H1 (cell line): ENCODE results near the gene SLIRP. TPM values are rescaled to one million over a fixed set of nuclear protein-coding genes. Genes with fewer than 3 reads are reported as not detected.

Source experiments
- CTCF ChIA-PET: fragments of 300-600 bp; sonication (Branson Sonifier 250); formaldehyde crosslinking; loops from one replicate; lab custom pipeline; 2021; ENCODE audit not compliant: partially characterized antibody; lab: Charles Lee
- POLR2A ChIA-PET: fragments of 300-600 bp; sonication (Branson Sonifier 250); formaldehyde crosslinking; loops from one replicate; lab custom pipeline; 2021; ENCODE audit warnings: inconsistent platforms; ENCODE audit not compliant: partially characterized antibody; lab: Charles Lee
- DNase-seq, 2 experiments: peaks; one replicate each; pipeline versions ENCODE4 v3.0.0 to v3.0.0-alpha.2; 2010 to 2022; ENCODE audit warnings: low spot score in 2 of 2, low read depth in 1 of 2, mixed read lengths in 1 of 2
- FAIRE-seq: peaks from 2 replicates; lab custom pipeline; 2011; peaks lifted over from hg19 to GRCh38; lab: Jason Lieb, UNC
- H2AFZ ChIP-seq: 2 replicates; pipeline ENCODE4 v1.8.1; 2012; ENCODE audit warnings: low read length, inconsistent platforms
- H2AK5ac ChIP-seq: 2 replicates; pipeline ENCODE4 v1.6.1; 2013; ENCODE audit warnings: low read depth, low read length
- H2BK120ac ChIP-seq: replicated peaks from 2 replicates; pipeline ENCODE3; 2013; ENCODE audit warnings: low read depth, low read length, inconsistent platforms
- H2BK12ac ChIP-seq: 2 replicates; pipeline ENCODE4 v1.6.1; 2013; ENCODE audit warnings: low read depth, low read length
- H2BK15ac ChIP-seq: 2 replicates; pipeline ENCODE4 v1.6.1; 2013; ENCODE audit warnings: low read length
- H2BK20ac ChIP-seq: 2 replicates; pipeline ENCODE4 v1.6.1; 2013; ENCODE audit warnings: low read length
- H2BK5ac ChIP-seq: 2 replicates; pipeline ENCODE4 v1.6.1; 2013; ENCODE audit warnings: low read depth, low read length
- H3K14ac ChIP-seq: 2 replicates; pipeline ENCODE4 v1.6.1; 2013; ENCODE audit warnings: inconsistent platforms; ENCODE audit not compliant: insufficient read length
- H3K18ac ChIP-seq: 2 replicates; pipeline ENCODE4 v1.6.1; 2013; ENCODE audit warnings: low read length; ENCODE audit errors: extremely low read depth
- H3K23ac ChIP-seq: 2 replicates; pipeline ENCODE4 v1.6.1; 2013; ENCODE audit warnings: inconsistent platforms; ENCODE audit not compliant: insufficient read length
- H3K23me2 ChIP-seq: 2 replicates; pipeline ENCODE4 v1.6.1; 2013; ENCODE audit warnings: low read depth, low read length
- H3K27ac ChIP-seq: 2 replicates; pipeline ENCODE4 v1.6.1; 2011; ENCODE audit warnings: low read depth, low read length, inconsistent platforms
- H3K27me3 ChIP-seq, 4 experiments: replicated peaks in 1 of 4; 1 replicate in 1 of 4; 2 replicates in 3 of 4; pipeline versions ENCODE4 v1.6.1 to v1.8.1; 2011 to 2013; ENCODE audit warnings: low read length in 3 of 4, mild to moderate bottlenecking in 3 of 4, inconsistent platforms in 2 of 4, mixed read lengths in 2 of 4, moderate library complexity in 1 of 4; ENCODE audit not compliant: control insufficient read depth in 3 of 4, insufficient read depth in 3 of 4; ENCODE audit errors: extremely low read depth in 1 of 4
- H3K36me3 ChIP-seq, 4 experiments: 2 replicates each; pipeline versions ENCODE4 v1.6.1 to v1.8.1; 2011 to 2013; ENCODE audit warnings: mild to moderate bottlenecking in 4 of 4, low read length in 3 of 4, moderate library complexity in 2 of 4, control low read depth in 1 of 4, inconsistent platforms in 1 of 4; ENCODE audit not compliant: insufficient read depth in 4 of 4, control insufficient read depth in 2 of 4
- H3K4ac ChIP-seq: replicated peaks from 2 replicates; pipeline ENCODE3; 2013; ENCODE audit warnings: low read length, low read depth, mixed read lengths, inconsistent platforms; ENCODE audit not compliant: insufficient read length
- H3K4me1 ChIP-seq, 4 experiments: replicated peaks in 1 of 4; 1 replicate in 1 of 4; 2 replicates in 3 of 4; pipeline versions ENCODE4 v1.6.1 to v1.8.1; 2011 to 2013; ENCODE audit warnings: low read length in 3 of 4, inconsistent platforms in 2 of 4, mixed read lengths in 1 of 4; ENCODE audit not compliant: insufficient read depth in 4 of 4, control insufficient read depth in 3 of 4
- H3K4me2 ChIP-seq, 2 experiments: 2 replicates each; pipeline versions ENCODE4 v1.6.1 to v1.8.1; 2011 to 2013; ENCODE audit warnings: low read depth in 2 of 2, low read length in 2 of 2, control low read depth in 1 of 2, inconsistent platforms in 1 of 2, mild to moderate bottlenecking in 1 of 2; ENCODE audit not compliant: insufficient read depth in 1 of 2
- H3K4me3 ChIP-seq, 4 experiments: fragments of 200-600, 300-600 bp in 1 of 4; sonication (generic), shearing (Covaris generic), sonication (Bioruptor Twin) in 1 of 4; 2 replicates each; pipeline versions ENCODE4 v1.5.1 to v1.8.1; 2011 to 2016; ENCODE audit warnings: low read length in 4 of 4, low read depth in 3 of 4, control low read depth in 2 of 4, inconsistent platforms in 2 of 4, mild to moderate bottlenecking in 2 of 4, mixed read lengths in 1 of 4, moderate library complexity in 1 of 4; ENCODE audit not compliant: insufficient read depth in 2 of 4; ENCODE audit errors: extremely low read depth in 1 of 4
- H3K56ac ChIP-seq: replicated peaks from 2 replicates; pipeline ENCODE3; 2013; ENCODE audit warnings: low read depth, mild to moderate bottlenecking, mixed read lengths, low read length, inconsistent platforms; ENCODE audit not compliant: insufficient read length
- H3K79me1 ChIP-seq: 2 replicates; pipeline ENCODE4 v1.6.1; 2013; ENCODE audit warnings: low read depth, low read length, control low read depth
- H3K79me2 ChIP-seq, 2 experiments: 2 replicates each; pipeline versions ENCODE4 v1.6.1 to v1.8.1; 2012 to 2013; ENCODE audit warnings: low read length in 2 of 2, mild to moderate bottlenecking in 2 of 2, inconsistent platforms in 1 of 2; ENCODE audit not compliant: insufficient read depth in 2 of 2, control insufficient read depth in 1 of 2
- H3K9ac ChIP-seq, 4 experiments: replicated peaks in 1 of 4; 1 replicate in 1 of 4; 2 replicates in 3 of 4; pipeline versions ENCODE4 v1.6.1 to v1.8.1; 2011 to 2013; ENCODE audit warnings: low read depth in 3 of 4, low read length in 3 of 4, control low read depth in 2 of 4, mild to moderate bottlenecking in 2 of 4, moderate library complexity in 2 of 4, inconsistent platforms in 1 of 4; ENCODE audit errors: extremely low read depth in 1 of 4
- H3K9me3 ChIP-seq, 2 experiments: 2 replicates each; pipeline versions ENCODE4 v1.6.1 to v1.8.1; 2012 to 2013; ENCODE audit warnings: mild to moderate bottlenecking in 2 of 2, moderate library complexity in 2 of 2, control low read depth in 1 of 2, inconsistent platforms in 1 of 2, low read depth in 1 of 2, low read length in 1 of 2, mixed read lengths in 1 of 2; ENCODE audit not compliant: insufficient read depth in 2 of 2
- H4K20me1 ChIP-seq, 2 experiments: replicated peaks in 1 of 2; 2 replicates each; pipeline versions ENCODE3 to v1.8.1; 2011 to 2013; ENCODE audit warnings: inconsistent platforms in 2 of 2, low read length in 2 of 2, mild to moderate bottlenecking in 1 of 2; ENCODE audit not compliant: insufficient read depth in 2 of 2, control insufficient read depth in 1 of 2
- H4K5ac ChIP-seq: 2 replicates; pipeline ENCODE4 v1.6.1; 2013; ENCODE audit warnings: low read length, low read depth, mixed read lengths, inconsistent platforms; ENCODE audit not compliant: insufficient read length
- H4K8ac ChIP-seq: 2 replicates; pipeline ENCODE4 v1.8.0; 2013; ENCODE audit warnings: mild to moderate bottlenecking, moderate library complexity, low read length, inconsistent platforms; ENCODE audit not compliant: insufficient read depth; ENCODE audit errors: extremely low read depth
- H4K91ac ChIP-seq: replicated peaks from 2 replicates; pipeline ENCODE3; 2013; ENCODE audit warnings: low read length, mixed read lengths, inconsistent platforms; ENCODE audit not compliant: insufficient read length
- CBX8 ChIP-seq: fragments of 300-800, 300-1000 bp; sonication (generic); IDR thresholded peaks from 2 replicates; pipeline ENCODE4 v1.7.1; 2016; ENCODE audit warnings: low read depth, low read length, borderline replicate concordance
- CHD1 ChIP-seq: IDR thresholded peaks from 2 replicates; pipeline ENCODE4 v1.6.1; 2012; ENCODE audit warnings: low read depth, low read length, improper control_type of control experiment
- EGR1 ChIP-seq: IDR thresholded peaks from 2 replicates; pipeline ENCODE4 v1.6.1; 2011; ENCODE audit warnings: low read depth, low read length, borderline replicate concordance
- EP300 ChIP-seq, 2 experiments: IDR thresholded peaks; 1 replicate in 1 of 2; 2 replicates in 1 of 2; pipeline ENCODE4 v1.6.1; 2011 to 2012; ENCODE audit warnings: low read depth in 2 of 2, low read length in 2 of 2, mild to moderate bottlenecking in 2 of 2, borderline replicate concordance in 1 of 2, inconsistent platforms in 1 of 2, moderate library complexity in 1 of 2
- FOSL1 ChIP-seq: IDR thresholded peaks from 2 replicates; pipeline ENCODE4 v1.6.1; 2011; ENCODE audit warnings: mild to moderate bottlenecking, low read depth, low read length, moderate library complexity; ENCODE audit not compliant: insufficient read depth
- JUN ChIP-seq: IDR thresholded peaks from 2 replicates; pipeline ENCODE4 v1.6.1; 2011; ENCODE audit warnings: low read depth, mild to moderate bottlenecking, improper control_type of control experiment, low read length
- KDM1A ChIP-seq: fragments of 200-600, 300-600 bp; sonication (generic); IDR thresholded peaks from 2 replicates; pipeline ENCODE4 v1.7.1; 2016; ENCODE audit warnings: mild to moderate bottlenecking, low read length, borderline replicate concordance
- KDM4A ChIP-seq: IDR thresholded peaks from one replicate; pipeline ENCODE4 v1.7.1; 2012; ENCODE audit warnings: low read depth, mild to moderate bottlenecking, moderate library complexity, low read length, inconsistent platforms; ENCODE audit not compliant: severe bottlenecking
- NANOG ChIP-seq: IDR thresholded peaks from 2 replicates; pipeline ENCODE4 v1.6.1; 2011; ENCODE audit warnings: low read length, low read depth, mild to moderate bottlenecking, inconsistent platforms; ENCODE audit not compliant: insufficient read depth, poor library complexity, severe bottlenecking
- POU5F1 ChIP-seq: IDR thresholded peaks from 2 replicates; pipeline ENCODE4 v1.6.1; 2011; ENCODE audit warnings: low read depth, mild to moderate bottlenecking, low read length, moderate library complexity
- RNF2 ChIP-seq: fragments of 200-900, 300-1000 bp; sonication (generic); IDR thresholded peaks from 2 replicates; pipeline ENCODE4 v1.7.1; 2016; ENCODE audit warnings: borderline replicate concordance, low read depth, mild to moderate bottlenecking, antibody characterized with exemption, low read length; ENCODE audit not compliant: poor library complexity, severe bottlenecking; ENCODE audit errors: missing control alignments
- SIN3A ChIP-seq, 2 experiments: IDR thresholded peaks in 1 of 2; conservative IDR thresholded peaks in 1 of 2; 2 replicates each; pipeline ENCODE4 v1.6.1; 2011 to 2012; ENCODE audit warnings: low read length in 2 of 2, improper control_type of control experiment in 1 of 2, low read depth in 1 of 2, mild to moderate bottlenecking in 1 of 2
- WGBS, 2 experiments: shearing (Covaris generic) in 1 of 2; methylation state at CpG; one replicate each; pipeline versions ENCODE4 v1.1.6 to v1.1.7; 2013 to 2015; ENCODE audit warnings: low lambda C conversion rate in 2 of 2, mixed read lengths in 2 of 2, inconsistent platforms in 1 of 2, low coverage in 1 of 2, missing lambda C conversion rate in 1 of 2; ENCODE audit not compliant: insufficient replicate concordance in 2 of 2, insufficient coverage in 1 of 2, insufficient read length in 1 of 2; ENCODE audit errors: extremely low coverage in 1 of 2, missing lambda C conversion rate in 1 of 2; 5-methylcytosine and 5-hydroxymethylcytosine counted together
- polyA plus RNA-seq, 7 experiments: library from polyadenylated mRNA; depleted of rRNA in 3 of 7; stranded (reverse) in 5 of 7; unstranded in 2 of 7; fragments of >200 nt in 5 of 7; fragments of 200-250 nt in 2 of 7; gene quantifications; 1 replicate in 5 of 7; 2 replicates in 1 of 7; 4 replicates in 1 of 7; pipeline versions ENCODE4 v1.2.1 to v1.2.3, GENCODE V29; 2011 to 2013; ENCODE audit warnings: missing spikeins in 2 of 7, mixed read lengths in 2 of 7
- total RNA-seq: library from RNA; stranded (reverse); fragmentation: NEBNext Ultra II Directional; extraction: Animal tissue kit (Norgen Biotek cat#: 25700); gene quantifications from 2 replicates; pipeline ENCODE4 v1.2.1, GENCODE V29; 2021
- TF ChIP-seq, protein P1 (sequence below): IDR thresholded peaks from 2 replicates; pipeline ENCODE4 v1.6.1; 2012; ENCODE audit warnings: inconsistent platforms

The SLIRP gene
- total and polyA plus RNA-seq, 2 of the 8 experiments (the other 6 are each of a cell fraction or from before 2014, with no cell fraction given): 374 to 383 TPM

DNA sequence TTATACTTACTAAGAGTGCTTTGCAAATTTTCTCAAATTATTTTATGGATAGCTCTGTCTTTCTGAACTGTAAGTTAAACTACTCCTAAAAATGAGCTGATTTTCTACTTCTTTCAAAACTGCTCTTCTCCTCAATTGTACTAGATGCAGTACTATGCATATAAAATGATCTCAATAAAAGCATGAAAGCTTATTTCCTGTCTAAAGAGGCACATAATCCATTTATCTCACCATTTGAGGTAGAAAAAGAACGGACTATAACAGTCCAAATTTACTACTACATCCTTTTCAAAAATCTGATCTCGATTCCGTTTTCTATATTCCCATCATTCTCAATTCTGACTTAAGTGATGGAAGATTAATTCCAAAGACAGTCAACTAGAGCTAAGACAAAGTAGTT, 14.4 kb downstream of the SLIRP start:
- Histone ChIP-seq H4K8ac (no peak overlapping the region), H3K9ac (no peak overlapping the region), H3K9me3 (no peaks in the 10 kb centered on the region), H2BK20ac (no peak overlapping the region), H2AFZ (no peak overlapping the region), H4K20me1 (peaks cover 0 to 3% of the 10 kb centered on the region in 2 experiments), H3K14ac (no peak overlapping the region), H3K27me3 (no peaks in the 10 kb centered on the region), H3K4me2 (no peak overlapping the region), H3K4ac (no peak overlapping the region), H3K4me3 (no peak overlapping the region), H3K23me2 (no peaks in the 10 kb centered on the region), H3K4me1 (no peaks in the 10 kb centered on the region), H3K36me3 (peaks cover 16 to 73% (median 48%) of the 10 kb centered on the region in 4 experiments), H3K18ac (no peak overlapping the region), H4K91ac (no peak overlapping the region), H2BK5ac (no peak overlapping the region), H2AK5ac (no peak overlapping the region), H2BK12ac (no peak overlapping the region), H2BK15ac (no peak overlapping the region), H3K56ac (no peak overlapping the region), H3K23ac (no peak overlapping the region), H4K5ac (no peak overlapping the region), H3K27ac (no peak overlapping the region), H2BK120ac (no peak overlapping the region), H3K79me1 (peaks cover 3% of the 10 kb centered on the region; the same call in 1 of the 2 replicates), H3K79me2 (no peaks in the 10 kb centered on the region)
- POLR2A ChIA-PET: interaction anchor here (0.7 to 1.5 kb wide), 2 partner anchors 10 to 39 kb away, joined by 3 read pairs; no protein-coding TSS in a partner anchor
- no peak for FAIRE-seq
- DNase-seq: no peak
- 92% methylated on average over 3 of the region's 3 CpGs; no CpG with 5 or more reads in 1 of the 2 experiments for WGBS, 2 experiments
- CTCF ChIA-PET: interaction anchor here (2.0 to 2.8 kb wide), 2 partner anchors 11 to 68 kb away, joined by 5 to 6 read pairs; no protein-coding TSS in a partner anchor
- TF ChIP-seq JUN: no peak
- TF ChIP-seq EP300 (IDR thresholded peaks at IDR 0.05; ENCODE audit: borderline replicate concordance in 1 of 2, low read depth in 2 of 2, low read length in 2 of 2): no peak
- TF ChIP-seq CHD1: no peak
- no peak for TF ChIP-seq KDM4A
- no peak for TF ChIP-seq KDM1A
- TF ChIP-seq, protein P1, sequence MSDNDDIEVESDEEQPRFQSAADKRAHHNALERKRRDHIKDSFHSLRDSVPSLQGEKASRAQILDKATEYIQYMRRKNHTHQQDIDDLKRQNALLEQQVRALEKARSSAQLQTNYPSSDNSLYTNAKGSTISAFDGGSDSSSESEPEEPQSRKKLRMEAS: no peak
- no peak for TF ChIP-seq RNF2
- no peak for TF ChIP-seq FOSL1
- no peak for TF ChIP-seq CBX8
- TF ChIP-seq POU5F1: no peak
- TF ChIP-seq SIN3A (conservative IDR thresholded peaks at IDR 0.05 in 1 of 2, IDR thresholded peaks at IDR 0.05 in 1 of 2; ENCODE audit: low read depth in 1 of 2, low read length in 2 of 2): no peak
- TF ChIP-seq NANOG: no peak
- no peak for TF ChIP-seq EGR1
